Measurements from ENCODE around the gene TLCD3A.
"Not testable (repeated sequence)": the region's sequence is repeated elsewhere in the genome, so short reads cannot be mapped to it uniquely, and the experiment has no call there.

TLCD3A gene

GRCh38 chr17:773467-774312, 41.3 kb downstream of the TLCD3A start:
- TF ChIP-seq CTCF (conservative IDR thresholded peaks at IDR 0.05) = no peak
- no peak overlapping the region for H3K27ac ChIP-seq

DNA sequence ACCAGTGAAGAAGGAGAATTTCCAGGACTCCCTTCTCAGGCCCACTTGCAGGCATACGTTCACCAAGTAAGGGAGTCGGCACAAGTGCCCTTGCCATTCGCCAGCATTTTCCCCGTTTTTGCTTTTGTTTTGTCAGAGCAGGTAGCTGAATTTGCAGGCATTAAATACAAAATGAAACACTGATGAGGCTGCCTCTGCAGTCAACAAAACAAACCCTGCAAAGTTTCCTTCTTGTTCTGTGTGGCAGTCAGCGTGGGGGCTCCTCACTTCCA, 41.9 kb downstream of the TLCD3A start:
- TF ChIP-seq CTCF (conservative IDR thresholded peaks at IDR 0.05) = no peak

GRCh38 chr17:778096-778495, 45.7 kb downstream of the TLCD3A start:
- no peak overlapping the region for H3K27ac ChIP-seq
- TF ChIP-seq CTCF (conservative IDR thresholded peaks at IDR 0.05) = no peak

More for the DNA sequence above, 41.9 kb downstream of the TLCD3A start:
- no peak overlapping the region for H3K27ac ChIP-seq

GRCh38 chr17:781805-782731, 49.7 kb downstream of the TLCD3A start, which contains the start of the genes GLOD4 and MRM3:
Gene GLOD4 (minus strand): TSS chr17:782280. CDS start chr17:782255, 25 bp downstream.
Gene MRM3 (plus strand): TSS chr17:782353. CDS start chr17:782379, 26 bp downstream.
- TF ChIP-seq CTCF (conservative IDR thresholded peaks at IDR 0.05) = 0 out of 2 replicates have a peak, but pooled peaks have one; percentile 9
- peak within 1 kb of the TSS; percentile 95 for H3K27ac ChIP-seq

- H3K27ac ChIP-seq = no peak overlapping the region
- no peak for TF ChIP-seq CTCF (conservative IDR thresholded peaks at IDR 0.05)
These were observed 51.7 kb downstream of the TLCD3A start for GRCh38 chr17:784143-784542.

DNA sequence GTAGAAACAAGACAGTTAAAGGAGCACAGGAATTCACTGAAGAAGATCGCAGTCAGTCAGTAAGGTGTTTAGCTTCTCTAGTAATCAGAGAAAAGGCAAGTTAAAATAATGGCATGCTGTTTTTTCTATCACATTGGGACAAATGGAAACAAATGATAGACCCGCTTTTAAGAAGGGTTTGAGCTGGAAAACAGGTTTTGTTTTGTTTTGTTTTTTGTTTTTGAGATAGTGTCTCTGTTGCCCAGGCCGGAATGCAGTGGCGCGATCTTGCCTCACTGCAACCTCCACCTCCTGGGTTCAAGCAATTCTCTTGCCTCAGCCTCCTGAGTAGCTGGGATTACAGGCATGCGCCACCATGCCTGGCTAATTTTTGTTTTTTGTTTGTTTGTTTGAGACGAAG, 53.5 kb downstream of the TLCD3A start:
- not testable (repeated sequence) for H3K27ac ChIP-seq

GRCh38 chr17:787641-788221, 55.3 kb downstream of the TLCD3A start:
- H3K27ac ChIP-seq = no peak overlapping the region
- TF ChIP-seq CTCF (conservative IDR thresholded peaks at IDR 0.05) = no peak
